Activated CD4-positive, alpha-beta T cell treated with anti-CD3 and anti-CD28 coated beads, Interleukin-2, amount 50 U/mL, for 4 hours (primary cell): ENCODE measurements around the gene HES1.
A peak's percentile ranks its signal among the peaks of the same experiment; 100 is the strongest.
"Not testable (repeated sequence)": the region's sequence is repeated elsewhere in the genome, so short reads cannot be mapped to it uniquely, and the experiment has no call there.

Experiments used
- DNase-seq, 2 experiments: peaks; one replicate each; pipeline ENCODE4 v3.0.0-alpha.2; 2020

The HES1 gene

DNA sequence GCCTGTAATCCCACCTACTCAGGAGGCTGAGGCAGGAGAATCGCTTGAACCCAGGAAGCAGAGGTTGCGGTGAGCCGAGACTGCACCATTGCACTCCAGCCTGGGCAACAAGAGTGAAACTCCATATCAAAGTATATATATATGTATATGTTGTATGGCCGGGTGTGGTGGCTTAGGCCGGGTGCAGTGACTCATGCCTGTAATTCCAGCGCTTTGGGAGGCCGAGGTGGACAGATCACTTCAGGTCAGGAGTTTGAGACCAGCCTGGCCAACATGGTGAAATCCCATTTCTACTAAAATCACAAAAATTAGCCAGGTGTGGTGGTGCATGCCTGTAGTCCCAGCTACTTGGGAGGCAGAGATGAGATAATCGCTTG lies 7.0 kb upstream of the HES1 start:
- DNase-seq, result not testable (repeated sequence)

DNA sequence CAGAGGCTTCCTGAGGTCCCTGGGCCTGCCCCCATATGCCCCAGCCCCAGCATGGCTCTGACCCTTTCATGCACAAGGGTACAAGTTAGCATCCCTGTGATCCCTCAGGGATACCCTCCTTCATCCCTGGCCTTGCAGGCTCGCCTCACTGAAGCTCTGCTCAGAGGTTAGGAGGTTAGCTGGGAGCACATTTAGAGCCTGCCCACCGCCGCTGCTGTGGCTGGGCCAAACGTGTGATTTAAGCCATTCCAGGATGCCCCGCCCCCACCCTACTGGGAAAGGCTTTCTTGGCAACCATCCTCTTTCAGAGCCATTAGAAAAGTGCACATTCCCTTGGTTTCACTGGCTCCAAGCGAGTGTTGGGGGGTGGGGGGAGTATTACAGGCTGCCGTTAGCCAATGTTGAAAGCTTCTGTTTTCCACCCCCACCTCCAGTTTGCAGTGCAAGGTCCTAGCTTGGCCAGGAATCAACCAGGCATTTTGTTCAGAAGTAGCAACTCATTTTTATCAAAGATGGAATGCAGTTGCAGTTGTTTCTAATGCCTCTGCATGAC lies 6.3 kb upstream of the HES1 start:
- DNase-seq, result no peak

DNA sequence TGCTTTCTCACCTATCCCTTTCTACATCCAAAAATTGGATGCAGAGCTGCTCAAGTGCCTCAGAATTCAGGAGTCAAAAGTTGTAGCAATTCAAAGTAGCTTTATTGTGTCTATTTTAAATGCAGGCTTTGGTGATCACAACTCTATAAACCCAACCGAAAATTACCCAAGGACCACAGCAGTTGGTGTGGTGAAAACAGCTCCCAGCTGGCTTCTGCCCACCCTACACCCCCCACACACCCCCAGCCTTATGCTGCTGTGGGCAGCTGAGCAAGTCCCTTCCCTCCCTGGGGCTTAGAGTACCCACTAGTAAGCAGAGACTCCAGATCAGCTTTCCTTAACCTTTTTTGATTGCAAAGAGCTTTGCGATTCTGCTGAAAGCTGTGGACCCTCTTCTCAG lies 5.8 kb upstream of the HES1 start:
- DNase-seq, result no peak

DNA sequence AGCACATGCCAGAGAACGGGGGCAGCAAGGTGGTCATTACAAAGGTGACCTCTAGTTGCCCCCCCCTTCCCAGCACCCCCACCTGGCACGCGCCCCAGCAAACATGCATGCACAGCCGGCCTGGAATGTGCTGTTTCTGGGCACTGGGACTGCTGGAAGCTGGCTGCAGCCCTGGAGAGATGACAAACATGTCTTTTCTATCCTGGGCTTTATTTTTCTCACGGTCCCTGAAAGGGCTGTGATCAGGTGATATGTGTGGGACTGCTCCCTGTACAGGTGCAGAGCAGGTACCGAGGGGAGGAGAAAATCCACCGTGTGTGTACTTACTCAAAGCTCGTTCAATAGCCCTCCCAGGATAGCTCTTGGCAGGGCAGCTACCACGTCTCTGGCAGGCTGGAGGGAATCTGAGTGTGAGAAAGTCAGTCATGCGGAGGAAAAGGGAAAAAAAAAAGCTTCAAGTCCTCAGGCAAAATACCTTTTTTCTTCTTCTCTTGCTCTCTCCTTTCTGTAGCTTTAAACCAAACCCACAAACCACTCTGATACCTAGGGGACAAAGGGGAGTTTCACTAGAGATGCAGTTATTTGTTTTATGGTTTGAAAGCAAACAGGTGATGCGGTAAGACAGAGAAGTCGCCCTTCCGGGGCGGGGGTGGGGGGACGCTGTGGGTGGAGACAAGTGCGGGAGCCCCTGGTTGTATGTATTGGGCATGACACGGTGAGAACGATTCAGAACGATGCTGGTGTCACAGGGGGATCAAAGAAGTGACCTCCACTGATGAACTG lies 5.0 kb upstream of the HES1 start:
- no peak for DNase-seq

DNA sequence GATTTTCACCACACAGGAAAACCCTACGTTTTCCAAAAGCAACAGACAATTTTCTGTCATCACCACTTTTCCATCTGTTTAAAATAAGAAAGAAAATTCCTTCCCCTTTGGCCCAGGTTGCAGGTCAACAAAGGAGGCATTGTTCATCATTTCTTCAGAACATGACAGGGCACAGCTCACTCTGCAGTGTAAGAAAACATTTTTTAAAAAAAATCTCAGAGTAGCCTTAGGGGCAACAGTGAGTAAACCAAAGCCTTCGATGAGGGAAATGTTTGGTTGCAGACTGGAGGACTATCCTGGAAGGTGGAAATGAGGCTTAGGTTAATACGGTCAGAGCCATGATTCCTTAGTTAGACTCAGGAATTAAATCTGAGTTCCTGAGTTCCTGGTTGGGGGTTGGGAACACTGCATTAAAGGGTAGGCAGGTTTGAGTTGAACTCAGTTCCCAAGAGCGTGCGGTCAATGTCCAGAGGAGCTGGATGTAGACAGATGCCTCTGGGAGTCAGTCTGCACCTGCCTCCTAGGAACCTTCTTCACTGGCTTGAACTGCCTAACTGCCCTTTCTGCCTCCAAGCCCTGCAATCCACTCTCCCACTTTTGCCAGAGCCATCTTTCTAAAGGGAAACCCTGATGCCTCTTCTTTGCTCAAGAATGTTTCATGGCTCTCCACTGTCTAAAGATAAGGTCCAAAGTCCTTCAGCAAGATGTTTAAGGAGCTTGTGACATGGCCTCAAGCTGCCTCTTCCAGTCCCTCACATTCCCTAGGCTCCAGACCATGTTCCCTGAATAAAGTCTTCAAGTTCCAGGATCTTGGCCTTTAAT lies 3.3 kb upstream of the HES1 start:
- no peak for DNase-seq

DNA sequence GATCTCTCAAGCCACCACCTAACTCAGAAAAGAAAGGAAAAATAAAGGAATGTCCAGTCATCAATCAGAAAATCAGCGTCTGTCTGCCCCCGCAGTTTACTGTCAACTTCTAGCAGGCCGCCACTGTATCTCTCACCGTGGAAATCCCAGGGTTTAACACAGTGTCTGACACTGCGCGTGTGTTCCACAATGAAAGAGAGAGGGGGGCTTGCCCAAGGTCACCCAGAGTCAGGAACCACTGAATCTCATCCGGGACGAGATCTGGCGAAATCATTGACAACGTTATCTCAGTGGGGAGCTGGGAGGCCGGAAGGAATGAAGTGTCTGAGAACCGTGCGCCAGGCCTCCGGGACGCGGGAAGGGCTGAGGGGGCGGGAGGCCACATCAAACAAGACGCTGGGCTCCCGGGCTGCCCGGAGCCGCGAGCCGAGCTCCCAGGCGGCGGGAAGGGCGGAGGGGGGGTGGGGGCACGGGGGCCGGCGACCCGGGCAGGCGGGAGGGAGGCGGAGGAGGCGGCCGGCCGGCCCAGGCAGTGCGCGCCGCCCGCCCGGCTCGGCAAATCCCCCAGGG lies 2.2 kb upstream of the HES1 start:
- DNase-seq, result no peak

DNA sequence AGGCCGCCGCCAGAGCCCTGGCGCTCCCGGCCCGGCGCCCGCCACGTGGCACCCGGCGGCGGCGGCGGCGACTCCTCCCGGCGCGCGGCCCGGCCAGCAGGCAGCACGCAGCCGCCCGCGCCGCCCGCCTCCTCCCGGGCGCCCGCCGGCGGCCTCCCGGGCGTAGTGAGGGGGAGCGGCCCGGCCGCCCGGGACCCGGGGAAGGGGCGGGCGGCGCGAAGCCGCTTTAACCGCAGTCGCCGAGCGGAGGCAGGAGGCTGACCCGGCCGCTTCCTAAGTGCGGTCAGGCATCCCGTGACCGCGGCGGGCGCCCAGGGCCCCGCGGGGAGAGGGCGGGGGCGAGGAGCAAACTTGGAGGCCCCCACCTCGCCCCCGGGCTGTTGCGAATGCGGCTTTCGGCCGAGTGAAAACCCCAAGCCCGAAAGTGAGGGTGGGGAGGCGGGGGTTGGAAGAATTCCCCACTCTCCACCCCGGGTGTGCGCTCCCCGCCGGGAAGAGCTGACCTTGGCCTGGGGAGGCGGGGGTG lies 1.7 kb upstream of the HES1 start:
- peak in 1 of 2 experiments; percentile 24 for DNase-seq

DNA sequence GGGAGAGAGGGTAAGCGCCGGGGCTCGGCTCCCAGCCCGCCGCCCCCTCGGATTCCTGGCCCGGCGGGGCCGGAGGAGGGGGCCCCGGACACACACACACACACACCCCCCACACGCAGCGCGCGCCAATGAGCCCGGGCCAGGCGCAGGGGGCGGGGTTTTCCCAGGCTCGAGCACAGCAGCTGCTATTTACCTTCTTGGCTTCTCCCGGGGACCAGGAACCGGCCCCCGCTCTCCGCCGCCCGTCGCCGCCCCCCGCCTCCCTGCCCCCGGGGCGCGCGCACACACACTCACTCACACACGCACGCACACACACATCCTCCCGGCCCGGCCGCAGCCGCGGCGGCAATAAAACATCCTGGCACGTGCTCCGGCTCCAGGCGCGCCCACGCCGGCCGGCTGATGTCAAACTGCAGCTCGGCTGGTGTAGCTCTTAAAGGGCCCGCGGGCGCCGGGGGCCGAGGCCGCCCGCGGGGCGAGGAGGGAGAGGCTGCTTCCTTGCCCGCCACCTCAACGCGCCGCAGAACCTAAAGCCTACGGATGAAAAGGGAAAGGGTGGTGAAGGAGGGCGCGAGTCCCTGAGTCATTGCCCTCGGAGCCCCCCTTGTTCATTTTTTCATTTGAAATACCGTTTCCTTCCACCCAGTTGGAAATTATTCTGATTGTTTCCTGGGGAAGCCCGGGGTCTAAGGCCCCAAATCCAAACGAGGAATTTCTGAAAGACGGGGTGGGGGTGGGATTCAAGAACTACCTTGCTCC lies 1.0 kb upstream of the HES1 start:
- DNase-seq, result peak; percentile 65 to 75

DNA sequence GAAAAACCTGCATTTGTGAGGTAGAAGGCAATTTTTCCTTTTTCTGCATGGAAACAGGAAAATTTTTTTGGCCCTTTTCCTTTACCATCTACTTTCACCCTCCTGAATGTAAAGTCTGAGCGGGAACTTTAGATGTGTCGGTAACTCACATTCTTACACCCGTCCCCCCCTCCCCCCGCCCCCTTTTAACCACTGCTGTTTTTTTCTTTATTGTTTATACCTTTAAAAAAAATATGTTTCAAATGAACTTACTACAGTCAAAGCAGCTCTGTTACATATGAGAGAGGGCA lies 487 bp upstream of the HES1 start:
- no peak for DNase-seq

DNA sequence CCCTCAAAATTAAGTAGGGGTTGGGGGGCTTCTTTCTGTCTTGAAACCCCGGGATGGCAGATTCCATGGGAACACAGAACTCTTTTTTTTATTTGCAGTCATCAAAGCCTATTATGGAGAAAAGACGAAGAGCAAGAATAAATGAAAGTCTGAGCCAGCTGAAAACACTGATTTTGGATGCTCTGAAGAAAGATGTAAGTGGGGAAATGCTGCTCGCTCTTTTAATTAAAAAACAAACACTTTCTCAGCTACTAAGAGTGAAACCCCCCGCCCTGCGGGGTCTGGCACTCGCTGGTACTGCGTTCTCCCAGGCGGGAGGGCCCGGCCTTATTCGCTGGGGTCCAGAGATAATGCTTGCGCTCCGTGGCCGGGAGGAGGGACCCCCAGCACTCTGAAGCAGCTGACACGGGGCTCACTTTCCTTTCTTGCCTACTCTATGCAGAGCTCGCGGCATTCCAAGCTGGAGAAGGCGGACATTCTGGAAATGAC lies 615 bp downstream of the HES1 start:
- DNase-seq, result no peak

DNA sequence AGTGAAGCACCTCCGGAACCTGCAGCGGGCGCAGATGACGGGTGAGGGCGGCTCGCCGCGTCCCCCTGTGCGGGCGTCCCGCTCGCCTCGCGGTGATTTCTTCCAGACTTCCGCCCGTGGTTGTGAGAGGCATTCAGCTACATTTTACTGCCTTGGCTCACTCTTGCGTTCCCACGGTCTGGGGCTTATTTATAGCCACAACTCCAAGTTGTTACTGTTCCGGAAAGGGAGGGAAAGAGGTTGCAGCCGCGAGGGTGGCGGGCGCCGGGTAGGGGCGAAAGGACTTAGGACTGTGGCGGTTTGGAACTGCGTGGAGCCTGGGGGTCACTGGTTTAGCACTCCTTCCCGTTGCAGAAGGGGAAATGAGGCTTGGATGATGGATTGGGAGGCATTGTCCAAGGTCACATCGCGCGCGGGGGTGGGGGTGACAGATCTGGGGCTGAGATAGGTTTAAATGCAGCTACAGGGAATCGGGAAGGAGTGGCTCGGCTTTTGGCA lies 1.1 kb downstream of the HES1 start:
- DNase-seq, result no peak

DNA sequence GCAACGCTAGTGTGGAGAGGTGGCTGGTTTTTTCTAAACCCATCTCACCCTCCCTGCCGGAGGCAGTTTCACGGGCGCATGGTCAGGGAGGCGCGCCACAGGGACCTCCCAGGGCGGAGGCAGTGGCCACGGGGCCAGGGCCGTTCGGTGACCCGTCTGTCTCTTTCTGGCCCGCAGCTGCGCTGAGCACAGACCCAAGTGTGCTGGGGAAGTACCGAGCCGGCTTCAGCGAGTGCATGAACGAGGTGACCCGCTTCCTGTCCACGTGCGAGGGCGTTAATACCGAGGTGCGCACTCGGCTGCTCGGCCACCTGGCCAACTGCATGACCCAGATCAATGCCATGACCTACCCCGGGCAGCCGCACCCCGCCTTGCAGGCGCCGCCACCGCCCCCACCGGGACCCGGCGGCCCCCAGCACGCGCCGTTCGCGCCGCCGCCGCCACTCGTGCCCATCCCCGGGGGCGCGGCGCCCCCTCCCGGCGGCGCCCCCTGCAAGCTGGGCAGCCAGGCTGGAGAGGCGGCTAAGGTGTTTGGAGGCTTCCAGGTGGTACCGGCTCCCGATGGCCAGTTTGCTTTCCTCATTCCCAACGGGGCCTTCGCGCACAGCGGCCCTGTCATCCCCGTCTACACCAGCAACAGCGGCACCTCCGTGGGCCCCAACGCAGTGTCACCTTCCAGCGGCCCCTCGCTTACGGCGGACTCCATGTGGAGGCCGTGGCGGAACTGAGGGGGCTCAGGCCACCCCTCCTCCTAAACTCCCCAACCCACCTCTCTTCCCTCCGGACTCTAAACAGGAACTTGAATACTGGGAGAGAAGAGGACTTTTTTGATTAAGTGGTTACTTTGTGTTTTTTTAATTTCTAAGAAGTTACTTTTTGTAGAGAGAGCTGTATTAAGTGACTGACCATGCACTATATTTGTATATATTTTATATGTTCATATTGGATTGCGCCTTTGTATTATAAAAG lies 1.8 kb downstream of the HES1 start:
- peak in 1 of 2 experiments; percentile 29 for DNase-seq

DNA sequence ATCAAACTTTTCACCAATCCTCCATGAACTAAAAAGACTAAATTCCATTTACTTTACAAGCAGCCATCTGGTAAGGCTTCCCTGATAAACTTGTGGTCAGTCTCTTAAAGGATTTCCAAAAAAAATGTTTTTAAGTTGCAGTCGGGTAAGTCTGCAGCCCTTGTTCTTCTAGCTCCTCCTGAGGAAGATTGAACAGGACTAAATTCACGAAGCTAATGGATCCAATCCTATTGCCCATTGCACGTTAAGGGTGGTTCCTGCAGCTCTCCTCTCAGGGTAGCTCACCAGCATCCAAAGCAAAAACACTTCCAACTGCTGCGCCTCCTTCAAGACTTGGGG lies 2.8 kb downstream of the HES1 start:
- DNase-seq, result no peak

DNA sequence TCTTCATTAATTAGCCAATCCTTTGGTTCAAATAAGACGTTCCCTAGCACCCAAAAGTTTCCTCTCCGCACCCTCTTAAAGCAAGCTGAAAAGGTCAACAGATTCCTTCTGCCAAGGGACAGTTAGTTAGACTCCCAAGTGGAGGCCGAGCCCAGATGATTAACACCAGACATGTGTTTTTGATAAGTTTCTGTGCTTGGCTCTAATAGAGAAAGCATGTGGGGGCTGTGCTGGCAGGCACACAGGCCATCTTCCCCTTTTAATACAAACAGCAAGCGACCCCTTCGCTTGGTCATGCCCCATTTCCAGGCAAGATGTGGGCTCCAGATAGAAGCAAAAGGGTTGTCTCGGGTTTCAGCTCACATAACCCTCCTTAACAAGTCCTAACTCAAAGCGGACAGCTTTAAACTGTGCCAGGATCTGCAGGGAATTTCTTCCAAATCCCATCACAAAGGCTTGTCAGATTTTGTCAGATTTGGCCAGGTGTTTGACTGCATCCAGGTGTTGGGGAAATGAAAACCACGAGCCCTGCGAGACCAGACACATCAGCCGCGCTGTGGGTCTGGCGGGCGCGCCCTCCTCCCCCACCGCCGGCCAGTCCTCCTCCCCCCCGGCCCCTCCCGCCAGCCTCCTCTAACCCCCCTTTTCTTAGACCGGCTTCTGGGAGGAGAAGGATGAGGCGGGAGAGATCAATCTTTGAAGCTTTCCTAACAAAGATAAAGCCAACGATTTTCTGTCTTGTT lies 3.3 kb downstream of the HES1 start:
- no peak for DNase-seq

DNA sequence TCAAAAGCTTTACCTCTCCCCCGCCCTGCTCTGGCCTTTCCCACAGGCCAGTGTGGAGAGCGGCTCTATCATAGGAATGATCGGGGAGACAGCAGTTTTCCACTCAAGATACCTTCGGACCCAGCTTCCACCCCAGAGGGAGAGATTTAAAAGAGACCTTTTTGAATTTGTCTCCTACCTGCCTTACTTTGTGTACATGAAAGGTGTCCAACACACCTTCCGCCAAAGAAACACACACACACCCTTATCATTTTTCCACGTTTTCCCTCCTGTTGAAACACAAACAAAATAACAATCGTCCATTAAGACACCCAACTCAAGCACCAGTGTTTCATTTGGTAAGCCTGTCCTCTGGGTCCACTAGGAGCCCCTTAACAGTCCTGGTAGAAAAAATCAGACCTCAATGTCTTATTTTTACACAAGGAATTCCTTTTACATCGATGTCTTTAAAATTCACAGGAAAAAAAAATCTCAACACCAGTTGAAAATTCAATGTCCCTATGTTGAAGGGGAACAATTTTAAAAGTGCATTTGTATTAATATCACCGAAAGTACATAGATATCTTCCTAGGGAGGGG lies 4.0 kb downstream of the HES1 start:
- no peak for DNase-seq

DNA sequence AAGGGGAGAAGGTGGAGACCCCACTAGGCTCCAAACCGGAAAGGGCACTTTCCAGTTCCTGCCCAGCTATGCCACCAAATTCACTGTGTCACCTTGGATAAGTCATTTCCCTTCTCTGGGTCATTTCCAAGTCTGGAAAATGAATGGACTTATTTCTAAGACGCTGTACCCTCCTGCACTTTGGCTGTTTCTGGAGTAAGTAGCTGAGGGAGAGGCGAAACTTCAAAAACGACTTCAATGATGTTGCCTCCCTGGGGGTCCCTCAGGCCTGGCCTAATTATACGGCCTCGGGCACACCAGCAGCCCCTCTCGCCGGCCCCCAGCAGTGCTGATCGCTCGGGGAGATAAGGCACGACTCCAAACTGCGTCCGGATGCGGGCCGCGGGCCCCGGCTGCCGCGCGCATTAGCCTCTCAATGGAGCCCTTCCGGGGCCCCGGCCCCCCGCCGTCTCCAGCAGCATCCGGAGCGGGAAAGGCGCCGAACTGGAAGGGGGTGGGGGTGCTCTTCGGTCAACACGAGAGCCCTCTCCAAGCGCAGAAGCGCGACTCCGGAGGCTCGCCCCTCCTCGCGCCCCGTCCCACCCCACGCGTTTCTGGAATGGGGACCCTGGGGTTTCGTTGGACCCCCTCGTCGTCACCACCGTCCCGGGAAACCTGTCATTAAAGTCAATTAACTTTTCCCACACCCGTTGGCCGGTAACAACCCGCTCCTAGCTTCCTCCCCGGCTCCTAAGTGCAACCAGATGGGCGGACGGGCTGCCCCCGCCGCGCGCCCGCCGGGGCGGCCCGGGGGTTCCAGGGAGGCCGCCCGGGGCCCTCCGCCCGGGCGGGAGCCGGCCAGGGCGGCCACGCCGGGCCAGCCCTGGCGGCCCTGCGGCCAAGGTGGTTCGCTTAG lies 4.8 kb downstream of the HES1 start:
- no peak for DNase-seq

DNA sequence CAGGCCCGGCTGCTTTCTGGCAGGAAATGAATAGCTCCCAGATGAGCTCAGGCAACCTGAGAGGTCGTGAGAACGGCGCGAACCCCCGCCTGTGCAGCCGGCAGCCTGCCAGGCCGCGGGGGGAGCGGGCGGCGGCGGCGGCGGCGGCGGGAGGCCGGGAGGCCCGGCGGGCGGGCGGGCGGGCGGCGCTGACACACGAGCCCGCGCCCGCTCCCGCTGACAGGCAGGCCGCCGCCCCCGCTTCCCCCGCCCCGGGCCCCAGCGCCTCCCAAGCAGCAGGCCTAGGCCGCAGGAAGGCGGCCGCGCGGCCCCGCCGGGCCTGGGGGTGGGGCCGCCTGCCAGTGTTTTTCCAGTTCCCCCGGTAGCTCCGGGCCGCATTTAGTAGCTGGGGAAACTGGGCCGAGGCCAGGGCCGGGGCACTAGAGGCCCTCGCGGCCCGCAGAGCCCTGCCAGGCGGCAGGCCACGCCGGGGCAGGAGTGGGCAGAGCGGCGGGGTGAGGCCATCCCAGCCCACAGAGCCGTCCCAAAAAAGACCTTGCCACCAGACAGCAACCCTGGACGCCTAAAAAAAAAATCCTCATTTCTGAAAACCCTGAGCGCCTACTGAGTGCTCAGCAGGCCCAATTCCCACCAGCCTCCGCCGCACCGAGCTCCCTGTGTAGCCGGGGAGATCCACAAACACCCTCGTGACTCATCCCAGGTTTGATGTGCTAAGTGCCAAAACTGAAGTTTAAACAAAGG lies 5.6 kb downstream of the HES1 start:
- peak; percentile 65 to 69 for DNase-seq

DNA sequence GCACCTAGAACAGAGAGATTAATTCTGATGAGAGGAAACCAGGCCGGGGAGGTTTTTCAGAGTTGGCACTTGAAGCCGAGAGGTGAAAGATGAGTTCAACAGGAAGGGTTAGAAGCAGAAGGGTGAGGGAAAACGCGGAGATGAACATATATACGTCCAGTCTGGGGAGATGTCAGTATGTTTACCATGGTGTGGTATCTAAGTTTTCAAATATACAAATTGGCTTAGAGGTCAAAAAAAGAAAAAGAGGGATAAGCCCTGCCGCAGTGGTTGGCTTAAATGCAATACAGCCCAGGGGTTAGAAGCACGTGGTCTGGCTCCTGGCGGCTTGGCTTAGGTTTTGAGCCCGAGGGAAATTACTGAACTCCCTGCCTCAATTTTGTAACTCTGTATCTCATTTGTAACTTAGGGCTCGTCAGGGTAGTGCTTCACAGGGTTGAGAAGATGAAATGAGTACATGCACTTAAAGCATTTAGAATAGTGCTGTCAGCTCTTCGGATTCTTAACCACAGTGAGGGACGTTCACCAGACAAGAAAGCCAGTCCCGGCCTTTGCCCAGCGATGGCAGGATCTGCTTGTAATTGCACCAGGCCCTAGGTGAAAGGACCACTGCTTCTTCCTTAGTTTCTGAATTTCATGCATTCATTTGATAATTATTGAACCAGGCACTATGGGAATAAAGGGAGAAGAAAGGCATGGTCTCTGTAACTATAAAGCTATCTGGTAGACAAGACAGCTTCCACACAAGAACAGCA lies 6.4 kb downstream of the HES1 start:
- DNase-seq, result no peak
